ENCODE results near the gene TMEM190. TPM values are rescaled to one million over a fixed set of nuclear protein-coding genes. Genes with fewer than 3 reads are reported as not detected.
A peak's percentile ranks its signal among the peaks of the same experiment; 100 is the strongest.

The TMEM190 gene
- total RNA-seq, 1 experiment from 2014 or later = not detected

- BruUV-seq (replicated peaks) = no TSS peak
- CTCF ChIA-PET = no interaction called here
Observed at GRCh38 chr19:55385724-55386492, 9.3 kb downstream of the TMEM190 start, which contains the start of gene RPL28. TSS of gene RPL28 (plus strand) at chr19:55385932. CDS start at chr19:55386358, 426 bp downstream.

DNA sequence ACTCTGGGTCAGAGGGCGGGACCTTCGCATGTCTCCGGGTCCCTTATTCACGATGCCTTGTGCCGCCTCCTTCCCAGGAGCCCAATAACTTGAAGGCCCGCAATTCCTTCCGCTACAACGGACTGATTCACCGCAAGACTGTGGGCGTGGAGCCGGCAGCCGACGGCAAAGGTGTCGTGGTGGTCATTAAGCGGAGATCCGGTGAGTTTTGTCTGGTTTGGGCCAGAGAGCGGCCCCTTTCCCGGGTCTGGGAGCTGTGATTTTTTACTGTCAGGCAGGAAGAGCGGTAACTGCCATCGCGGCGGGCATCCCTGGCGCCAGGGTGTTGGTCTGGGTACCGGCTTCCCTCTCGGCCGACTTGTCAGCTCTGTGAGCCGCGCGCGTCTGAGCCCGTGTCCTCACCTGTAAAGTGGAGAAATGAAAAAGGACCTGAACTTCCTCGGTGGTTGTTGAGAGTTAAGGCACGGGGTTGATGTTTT, 9.9 kb downstream of the TMEM190 start:
- peak overlapping the region; percentile 88 for H3K4me3 ChIP-seq
- peaks cover 55% of the 10 kb centered on the region for H4K20me1 ChIP-seq (ENCODE audit: insufficient read depth)
- intact Hi-C loops (cut with micrococcal nuclease; ENCODE audit: unreplicated experiment) = loop anchor here (10.0 kb wide), 1 partner anchor 222 kb away; the partner anchor contains the start of gene DNAAF3
- no peak for DNase-seq
- peaks cover 73% of the 10 kb centered on the region for H3K79me2 ChIP-seq (ENCODE audit: low read depth)
- TF ChIP-seq CTCF (conservative IDR thresholded peaks at IDR 0.05) = no peak
- TF ChIP-seq EZH2 (IDR thresholded peaks at IDR 0.05; ENCODE audit: low read depth) = no peak
- CTCF ChIA-PET = no interaction called here
- no peaks in the 10 kb centered on the region for H3K9me3 ChIP-seq (ENCODE audit: insufficient read depth, low read depth)
- no peaks in the 10 kb centered on the region for H3K27me3 ChIP-seq (ENCODE audit: insufficient read depth, low read depth)
- H3K4me2 ChIP-seq = peak overlapping the region; percentile 97
- POLR2A ChIA-PET (ENCODE audit: unreplicated experiment) = interaction anchor here (0.7 to 0.8 kb wide), 2 partner anchors 12 to 35 kb away, joined by 4 read pairs; no protein-coding TSS in a partner anchor
- TSS peak; percentile 53 for BruUV-seq (replicated peaks)
- no peaks in the 10 kb centered on the region for H3K9me2 ChIP-seq (ENCODE audit: insufficient read depth)
- H3K36me3 ChIP-seq (ENCODE audit: low read depth) = peaks cover 38% of the 10 kb centered on the region
- H3K4me1 ChIP-seq (replicated peaks; ENCODE audit: insufficient read depth) = peaks cover 39% of the 10 kb centered on the region
- no peak overlapping the region for H2AFZ ChIP-seq
- H3F3A ChIP-seq (ENCODE audit: insufficient read depth, low read depth) = peaks cover 61% of the 10 kb centered on the region
- peak overlapping the region; percentile 49 for H3K27ac ChIP-seq

More at GRCh38 chr19:55385724-55386492, 9.3 kb downstream of the TMEM190 start, which contains the start of gene RPL28:
- peak; percentile 98 to 100 for DNase-seq
- POLR2A ChIA-PET (ENCODE audit: unreplicated experiment) = interaction anchor here (0.8 kb wide), 1 partner anchor 12 kb away, joined by 4 read pairs; no protein-coding TSS in a partner anchor
- peaks cover 49% of the 10 kb centered on the region for H4K20me1 ChIP-seq (ENCODE audit: insufficient read depth)
- TF ChIP-seq CTCF (conservative IDR thresholded peaks at IDR 0.05) (no peak), EZH2 (IDR thresholded peaks at IDR 0.05; ENCODE audit: low read depth) (no peak)
- peak within 1 kb of the TSS; percentile 72 for H2AFZ ChIP-seq
- peak within 1 kb of the TSS; percentile 88 for H3K4me3 ChIP-seq
- H3K36me3 ChIP-seq (ENCODE audit: low read depth) = peaks cover 39% of the 10 kb centered on the region
- peaks cover 75% of the 10 kb centered on the region for H3K79me2 ChIP-seq (ENCODE audit: low read depth)
- peaks cover 57% of the 10 kb centered on the region for H3F3A ChIP-seq (ENCODE audit: insufficient read depth, low read depth)
- intact Hi-C loops (cut with micrococcal nuclease; ENCODE audit: unreplicated experiment) = loop anchor here (1.0 to 10.0 kb wide), 6 partner anchors 21 to 221 kb away; partner anchors contain the start of genes DNAAF3, KMT5C, PPP6R1 and UBE2S
- peak within 1 kb of the TSS; percentile 83 for H3K27ac ChIP-seq
- peaks cover 39% of the 10 kb centered on the region for H3K4me1 ChIP-seq (replicated peaks; ENCODE audit: insufficient read depth)
- H3K9me3 ChIP-seq (ENCODE audit: insufficient read depth, low read depth) = no peaks in the 10 kb centered on the region
- no peaks in the 10 kb centered on the region for H3K27me3 ChIP-seq (ENCODE audit: insufficient read depth, low read depth)
- H3K9me2 ChIP-seq (ENCODE audit: insufficient read depth) = no peaks in the 10 kb centered on the region
- peak within 1 kb of the TSS; percentile 97 for H3K4me2 ChIP-seq

- intact Hi-C loops (cut with micrococcal nuclease; ENCODE audit: unreplicated experiment) = loop anchor here (10.0 kb wide), 1 partner anchor 223 kb away; the partner anchor contains the start of gene DNAAF3
- CTCF ChIA-PET = no interaction called here
- H3F3A ChIP-seq (ENCODE audit: insufficient read depth, low read depth) = peaks cover 70% of the 10 kb centered on the region
- peak overlapping the region; percentile 97 for H3K4me2 ChIP-seq
- no peak for DNase-seq
- H3K4me1 ChIP-seq (replicated peaks; ENCODE audit: insufficient read depth) = peaks cover 26% of the 10 kb centered on the region
- H2AFZ ChIP-seq = no peak overlapping the region
- TF ChIP-seq EZH2 (IDR thresholded peaks at IDR 0.05; ENCODE audit: low read depth) (no peak), CTCF (conservative IDR thresholded peaks at IDR 0.05) (no peak)
- H3K9me2 ChIP-seq (ENCODE audit: insufficient read depth) = no peaks in the 10 kb centered on the region
- H4K20me1 ChIP-seq (ENCODE audit: insufficient read depth) = peaks cover 64% of the 10 kb centered on the region
- no peak overlapping the region; the same call in 1 of the 2 replicates for H3K27ac ChIP-seq
- H3K4me3 ChIP-seq = peak overlapping the region; percentile 88
- POLR2A ChIA-PET (ENCODE audit: unreplicated experiment) = interaction anchor here (0.7 to 1.2 kb wide), 2 partner anchors 88 to 129 kb away, joined by 6 to 8 read pairs; partner anchors contain the start of genes PPP6R1 and ZNF628
- peaks cover 59% of the 10 kb centered on the region for H3K79me2 ChIP-seq (ENCODE audit: low read depth)
- peaks cover 38% of the 10 kb centered on the region for H3K36me3 ChIP-seq (ENCODE audit: low read depth)
- no TSS peak for BruUV-seq (replicated peaks)
- no peaks in the 10 kb centered on the region for H3K9me3 ChIP-seq (ENCODE audit: insufficient read depth, low read depth)
- no peaks in the 10 kb centered on the region for H3K27me3 ChIP-seq (ENCODE audit: insufficient read depth, low read depth)
Observed at GRCh38 chr19:55387736-55388497, 11.3 kb downstream of the TMEM190 start.

Measured in PC-9 (cell line).